H1 (cell line): ENCODE measurements around the gene C1orf74. TPM values are rescaled to one million over a fixed set of nuclear protein-coding genes. Genes with fewer than 3 reads are reported as not detected.

Experiments
- GABPA ChIP-seq: IDR thresholded peaks from 2 replicates; pipeline ENCODE4 v1.6.1; 2011; ENCODE audit warnings: mild to moderate bottlenecking, low read length, moderate library complexity, borderline replicate concordance; ENCODE audit not compliant: insufficient read depth
- POLR2A ChIP-seq, 2 experiments: IDR thresholded peaks; 1 replicate in 1 of 2; 2 replicates in 1 of 2; pipeline ENCODE4 v1.6.1; 2011; ENCODE audit warnings: low read depth in 2 of 2, low read length in 2 of 2, mild to moderate bottlenecking in 2 of 2; ENCODE audit errors: control extremely low read depth in 1 of 2
- POU5F1 ChIP-seq: IDR thresholded peaks from 2 replicates; pipeline ENCODE4 v1.6.1; 2011; ENCODE audit warnings: low read depth, mild to moderate bottlenecking, low read length, moderate library complexity
- SP1 ChIP-seq: IDR thresholded peaks from 2 replicates; pipeline ENCODE4 v1.6.1; 2011; ENCODE audit warnings: low read depth, low read length
- TAF7 ChIP-seq: optimal IDR thresholded peaks from 2 replicates; pipeline ENCODE3; 2011; ENCODE audit warnings: low read depth, mild to moderate bottlenecking, inconsistent platforms, low read length, moderate library complexity, borderline replicate concordance
- polyA plus RNA-seq, 7 experiments: library from polyadenylated mRNA; depleted of rRNA in 3 of 7; stranded (reverse) in 5 of 7; unstranded in 2 of 7; fragments of >200 nt in 5 of 7; fragments of 200-250 nt in 2 of 7; gene quantifications; 1 replicate in 5 of 7; 2 replicates in 1 of 7; 4 replicates in 1 of 7; pipeline versions ENCODE4 v1.2.1 to v1.2.3, GENCODE V29; 2011 to 2013; ENCODE audit warnings: missing spikeins in 2 of 7, mixed read lengths in 2 of 7
- total RNA-seq: library from RNA; stranded (reverse); fragmentation: NEBNext Ultra II Directional; extraction: Animal tissue kit (Norgen Biotek cat#: 25700); gene quantifications from 2 replicates; pipeline ENCODE4 v1.2.1, GENCODE V29; 2021
- TF ChIP-seq, protein P1 (sequence below): fragments of 300-600 bp; sonication (generic); IDR thresholded peaks from 2 replicates; pipeline ENCODE4 v1.7.1; 2012; ENCODE audit warnings: low read length, moderate library complexity, mild to moderate bottlenecking, inconsistent platforms; ENCODE audit not compliant: insufficient replicate concordance
- TF ChIP-seq, protein P2 (sequence below), 3 experiments: IDR thresholded peaks; 1 replicate in 2 of 3; 2 replicates in 1 of 3; pipeline versions ENCODE4 v1.5.1 to v1.6.1; 2011; ENCODE audit warnings: low read length in 3 of 3, mild to moderate bottlenecking in 3 of 3, inconsistent platforms in 2 of 3, low read depth in 1 of 3, moderate library complexity in 1 of 3; ENCODE audit not compliant: insufficient read depth in 1 of 3; ENCODE audit errors: control extremely low read depth in 1 of 3

The C1orf74 gene
- total and polyA plus RNA-seq, 2 of the 8 experiments (the other 6 are each of a cell fraction or from before 2014, with no cell fraction given) = 3.1 to 3.9 TPM

DNA sequence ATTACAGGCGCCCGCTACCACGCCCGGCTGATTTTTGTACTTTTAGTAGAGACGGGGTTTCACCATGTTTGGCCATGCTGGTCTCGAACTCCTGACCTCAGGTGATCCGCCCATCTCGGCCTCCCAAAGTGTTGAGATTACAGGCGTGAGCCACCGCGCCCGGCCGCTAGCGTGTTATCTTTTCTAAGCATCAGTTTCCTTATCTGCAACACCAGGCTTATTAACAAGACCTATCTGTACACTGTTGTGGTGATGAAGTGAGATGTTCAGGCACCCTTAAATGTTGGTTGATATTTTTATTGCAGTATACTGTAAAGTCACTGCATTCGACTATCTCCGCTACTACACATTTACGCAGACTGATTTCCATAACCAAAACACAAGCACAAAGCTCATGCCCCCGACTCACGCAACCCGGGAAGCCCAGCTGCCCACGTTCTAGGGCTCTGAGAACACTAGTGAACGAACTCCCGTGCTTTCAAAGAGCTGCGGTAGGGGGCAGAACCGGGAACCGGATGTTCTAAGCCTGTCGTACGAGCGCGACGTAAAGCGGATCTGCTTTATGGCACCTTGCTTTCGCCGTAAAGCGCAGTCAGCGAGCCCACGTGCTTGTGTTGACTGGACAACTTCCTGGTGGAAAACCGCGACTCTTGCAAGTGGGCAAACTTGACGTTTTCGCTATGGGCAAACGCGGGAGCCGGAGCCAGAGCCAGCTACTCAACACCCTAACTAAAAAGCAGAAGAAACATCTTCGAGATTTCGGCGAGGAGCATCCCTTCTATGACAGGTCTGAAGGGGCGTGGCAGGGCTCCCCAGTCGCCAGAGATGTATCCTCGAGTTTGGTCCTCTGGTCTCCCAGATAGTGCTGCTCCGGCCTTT is 43.3 kb upstream of the C1orf74 start, which contains the start of gene UTP25 (continued):
- TF ChIP-seq, protein P1, sequence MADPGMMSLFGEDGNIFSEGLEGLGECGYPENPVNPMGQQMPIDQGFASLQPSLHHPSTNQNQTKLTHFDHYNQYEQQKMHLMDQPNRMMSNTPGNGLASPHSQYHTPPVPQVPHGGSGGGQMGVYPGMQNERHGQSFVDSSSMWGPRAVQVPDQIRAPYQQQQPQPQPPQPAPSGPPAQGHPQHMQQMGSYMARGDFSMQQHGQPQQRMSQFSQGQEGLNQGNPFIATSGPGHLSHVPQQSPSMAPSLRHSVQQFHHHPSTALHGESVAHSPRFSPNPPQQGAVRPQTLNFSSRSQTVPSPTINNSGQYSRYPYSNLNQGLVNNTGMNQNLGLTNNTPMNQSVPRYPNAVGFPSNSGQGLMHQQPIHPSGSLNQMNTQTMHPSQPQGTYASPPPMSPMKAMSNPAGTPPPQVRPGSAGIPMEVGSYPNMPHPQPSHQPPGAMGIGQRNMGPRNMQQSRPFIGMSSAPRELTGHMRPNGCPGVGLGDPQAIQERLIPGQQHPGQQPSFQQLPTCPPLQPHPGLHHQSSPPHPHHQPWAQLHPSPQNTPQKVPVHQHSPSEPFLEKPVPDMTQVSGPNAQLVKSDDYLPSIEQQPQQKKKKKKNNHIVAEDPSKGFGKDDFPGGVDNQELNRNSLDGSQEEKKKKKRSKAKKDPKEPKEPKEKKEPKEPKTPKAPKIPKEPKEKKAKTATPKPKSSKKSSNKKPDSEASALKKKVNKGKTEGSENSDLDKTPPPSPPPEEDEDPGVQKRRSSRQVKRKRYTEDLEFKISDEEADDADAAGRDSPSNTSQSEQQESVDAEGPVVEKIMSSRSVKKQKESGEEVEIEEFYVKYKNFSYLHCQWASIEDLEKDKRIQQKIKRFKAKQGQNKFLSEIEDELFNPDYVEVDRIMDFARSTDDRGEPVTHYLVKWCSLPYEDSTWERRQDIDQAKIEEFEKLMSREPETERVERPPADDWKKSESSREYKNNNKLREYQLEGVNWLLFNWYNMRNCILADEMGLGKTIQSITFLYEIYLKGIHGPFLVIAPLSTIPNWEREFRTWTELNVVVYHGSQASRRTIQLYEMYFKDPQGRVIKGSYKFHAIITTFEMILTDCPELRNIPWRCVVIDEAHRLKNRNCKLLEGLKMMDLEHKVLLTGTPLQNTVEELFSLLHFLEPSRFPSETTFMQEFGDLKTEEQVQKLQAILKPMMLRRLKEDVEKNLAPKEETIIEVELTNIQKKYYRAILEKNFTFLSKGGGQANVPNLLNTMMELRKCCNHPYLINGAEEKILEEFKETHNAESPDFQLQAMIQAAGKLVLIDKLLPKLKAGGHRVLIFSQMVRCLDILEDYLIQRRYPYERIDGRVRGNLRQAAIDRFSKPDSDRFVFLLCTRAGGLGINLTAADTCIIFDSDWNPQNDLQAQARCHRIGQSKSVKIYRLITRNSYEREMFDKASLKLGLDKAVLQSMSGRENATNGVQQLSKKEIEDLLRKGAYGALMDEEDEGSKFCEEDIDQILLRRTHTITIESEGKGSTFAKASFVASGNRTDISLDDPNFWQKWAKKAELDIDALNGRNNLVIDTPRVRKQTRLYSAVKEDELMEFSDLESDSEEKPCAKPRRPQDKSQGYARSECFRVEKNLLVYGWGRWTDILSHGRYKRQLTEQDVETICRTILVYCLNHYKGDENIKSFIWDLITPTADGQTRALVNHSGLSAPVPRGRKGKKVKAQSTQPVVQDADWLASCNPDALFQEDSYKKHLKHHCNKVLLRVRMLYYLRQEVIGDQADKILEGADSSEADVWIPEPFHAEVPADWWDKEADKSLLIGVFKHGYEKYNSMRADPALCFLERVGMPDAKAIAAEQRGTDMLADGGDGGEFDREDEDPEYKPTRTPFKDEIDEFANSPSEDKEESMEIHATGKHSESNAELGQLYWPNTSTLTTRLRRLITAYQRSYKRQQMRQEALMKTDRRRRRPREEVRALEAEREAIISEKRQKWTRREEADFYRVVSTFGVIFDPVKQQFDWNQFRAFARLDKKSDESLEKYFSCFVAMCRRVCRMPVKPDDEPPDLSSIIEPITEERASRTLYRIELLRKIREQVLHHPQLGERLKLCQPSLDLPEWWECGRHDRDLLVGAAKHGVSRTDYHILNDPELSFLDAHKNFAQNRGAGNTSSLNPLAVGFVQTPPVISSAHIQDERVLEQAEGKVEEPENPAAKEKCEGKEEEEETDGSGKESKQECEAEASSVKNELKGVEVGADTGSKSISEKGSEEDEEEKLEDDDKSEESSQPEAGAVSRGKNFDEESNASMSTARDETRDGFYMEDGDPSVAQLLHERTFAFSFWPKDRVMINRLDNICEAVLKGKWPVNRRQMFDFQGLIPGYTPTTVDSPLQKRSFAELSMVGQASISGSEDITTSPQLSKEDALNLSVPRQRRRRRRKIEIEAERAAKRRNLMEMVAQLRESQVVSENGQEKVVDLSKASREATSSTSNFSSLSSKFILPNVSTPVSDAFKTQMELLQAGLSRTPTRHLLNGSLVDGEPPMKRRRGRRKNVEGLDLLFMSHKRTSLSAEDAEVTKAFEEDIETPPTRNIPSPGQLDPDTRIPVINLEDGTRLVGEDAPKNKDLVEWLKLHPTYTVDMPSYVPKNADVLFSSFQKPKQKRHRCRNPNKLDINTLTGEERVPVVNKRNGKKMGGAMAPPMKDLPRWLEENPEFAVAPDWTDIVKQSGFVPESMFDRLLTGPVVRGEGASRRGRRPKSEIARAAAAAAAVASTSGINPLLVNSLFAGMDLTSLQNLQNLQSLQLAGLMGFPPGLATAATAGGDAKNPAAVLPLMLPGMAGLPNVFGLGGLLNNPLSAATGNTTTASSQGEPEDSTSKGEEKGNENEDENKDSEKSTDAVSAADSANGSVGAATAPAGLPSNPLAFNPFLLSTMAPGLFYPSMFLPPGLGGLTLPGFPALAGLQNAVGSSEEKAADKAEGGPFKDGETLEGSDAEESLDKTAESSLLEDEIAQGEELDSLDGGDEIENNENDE = no peak
- TF ChIP-seq TAF7 (peak; percentile 43), POU5F1 (no peak), SP1 (0 out of 2 replicates have a peak, but pooled peaks have one; percentile 9), GABPA (no peak), POLR2A (IDR thresholded peaks at IDR 0.05; ENCODE audit: control extremely low read depth in 1 of 2, low read depth in 2 of 2, low read length in 2 of 2) (peak in 1 of 2 experiments; percentile 65; a peak in 2 of 3 replicates)
- TF ChIP-seq, protein P2, sequence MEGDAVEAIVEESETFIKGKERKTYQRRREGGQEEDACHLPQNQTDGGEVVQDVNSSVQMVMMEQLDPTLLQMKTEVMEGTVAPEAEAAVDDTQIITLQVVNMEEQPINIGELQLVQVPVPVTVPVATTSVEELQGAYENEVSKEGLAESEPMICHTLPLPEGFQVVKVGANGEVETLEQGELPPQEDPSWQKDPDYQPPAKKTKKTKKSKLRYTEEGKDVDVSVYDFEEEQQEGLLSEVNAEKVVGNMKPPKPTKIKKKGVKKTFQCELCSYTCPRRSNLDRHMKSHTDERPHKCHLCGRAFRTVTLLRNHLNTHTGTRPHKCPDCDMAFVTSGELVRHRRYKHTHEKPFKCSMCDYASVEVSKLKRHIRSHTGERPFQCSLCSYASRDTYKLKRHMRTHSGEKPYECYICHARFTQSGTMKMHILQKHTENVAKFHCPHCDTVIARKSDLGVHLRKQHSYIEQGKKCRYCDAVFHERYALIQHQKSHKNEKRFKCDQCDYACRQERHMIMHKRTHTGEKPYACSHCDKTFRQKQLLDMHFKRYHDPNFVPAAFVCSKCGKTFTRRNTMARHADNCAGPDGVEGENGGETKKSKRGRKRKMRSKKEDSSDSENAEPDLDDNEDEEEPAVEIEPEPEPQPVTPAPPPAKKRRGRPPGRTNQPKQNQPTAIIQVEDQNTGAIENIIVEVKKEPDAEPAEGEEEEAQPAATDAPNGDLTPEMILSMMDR (IDR thresholded peaks at IDR 0.05; ENCODE audit: control extremely low read depth in 1 of 3, insufficient read depth in 1 of 3, low read depth in 1 of 3, low read length in 3 of 3) = peak; percentile 57 to 73 (median 58)
